Upper lobe of left lung (tissue), 4 donors: ENCODE data around the gene ZNF518A.

Experiments used
- EP300 ChIP-seq, 4 donors: sonication (generic); formaldehyde crosslinking; IDR thresholded peaks; one replicate each; pipeline ENCODE4 v1.5.1; 2017; ENCODE audit warnings: antibody characterized with exemption in 4 of 4, control low read depth in 2 of 4
- POLR2A ChIP-seq, 4 donors: fragments of 450-650 bp; IDR thresholded peaks; one replicate each; pipeline ENCODE4 v1.5.1; 2016 to 2017; ENCODE audit warnings: antibody characterized with exemption in 4 of 4, mild to moderate bottlenecking in 2 of 4
- POLR2AphosphoS5 ChIP-seq, 2 donors: sonication (generic); formaldehyde crosslinking; IDR thresholded peaks; one replicate each; pipeline ENCODE4 v1.5.1; 2017; ENCODE audit warnings: antibody characterized with exemption in 2 of 2
- TF ChIP-seq, protein P1 (sequence below), 6 experiments: fragments of 450-650 bp in 4 of 6; fragments of 200-600 bp in 2 of 6; sonication (generic) in 2 of 6; IDR thresholded peaks; one replicate each; pipeline ENCODE4 v1.5.1; 2016 to 2019; ENCODE audit warnings: antibody characterized with exemption in 6 of 6

DNA sequence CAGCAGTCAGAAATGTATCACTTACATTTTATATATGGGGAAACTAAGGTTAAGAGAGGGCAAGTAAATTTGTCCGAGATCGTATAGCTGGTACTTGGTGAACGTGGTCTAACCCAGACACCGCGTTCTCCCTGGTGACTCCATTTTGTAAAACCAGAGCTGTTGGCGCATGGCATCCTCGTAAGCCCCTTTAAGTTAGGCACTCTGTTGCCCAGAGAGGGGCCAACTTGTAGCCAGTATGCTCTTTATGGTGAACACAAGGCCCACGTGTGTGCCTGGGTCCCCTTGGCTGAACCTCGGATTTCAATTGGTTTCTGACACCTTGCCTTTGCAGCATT lies 39.7 kb upstream of the ZNF518A start:
- TF ChIP-seq EP300 (IDR thresholded peaks at IDR 0.05): no peak
- TF ChIP-seq, protein P1, sequence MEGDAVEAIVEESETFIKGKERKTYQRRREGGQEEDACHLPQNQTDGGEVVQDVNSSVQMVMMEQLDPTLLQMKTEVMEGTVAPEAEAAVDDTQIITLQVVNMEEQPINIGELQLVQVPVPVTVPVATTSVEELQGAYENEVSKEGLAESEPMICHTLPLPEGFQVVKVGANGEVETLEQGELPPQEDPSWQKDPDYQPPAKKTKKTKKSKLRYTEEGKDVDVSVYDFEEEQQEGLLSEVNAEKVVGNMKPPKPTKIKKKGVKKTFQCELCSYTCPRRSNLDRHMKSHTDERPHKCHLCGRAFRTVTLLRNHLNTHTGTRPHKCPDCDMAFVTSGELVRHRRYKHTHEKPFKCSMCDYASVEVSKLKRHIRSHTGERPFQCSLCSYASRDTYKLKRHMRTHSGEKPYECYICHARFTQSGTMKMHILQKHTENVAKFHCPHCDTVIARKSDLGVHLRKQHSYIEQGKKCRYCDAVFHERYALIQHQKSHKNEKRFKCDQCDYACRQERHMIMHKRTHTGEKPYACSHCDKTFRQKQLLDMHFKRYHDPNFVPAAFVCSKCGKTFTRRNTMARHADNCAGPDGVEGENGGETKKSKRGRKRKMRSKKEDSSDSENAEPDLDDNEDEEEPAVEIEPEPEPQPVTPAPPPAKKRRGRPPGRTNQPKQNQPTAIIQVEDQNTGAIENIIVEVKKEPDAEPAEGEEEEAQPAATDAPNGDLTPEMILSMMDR (IDR thresholded peaks at IDR 0.05): no peak
- no peak for TF ChIP-seq POLR2A (IDR thresholded peaks at IDR 0.05)
- TF ChIP-seq POLR2AphosphoS5 (IDR thresholded peaks at IDR 0.05): no peak
